Raji (cell line): ENCODE measurements around the gene SOX21.

Experiments
- POLR2A ChIP-seq: IDR thresholded peaks from 2 replicates; pipeline ENCODE4 v1.6.1; 2011; ENCODE audit warnings: low read depth, low read length, control low read depth; ENCODE audit not compliant: insufficient read depth

The SOX21 gene

DNA sequence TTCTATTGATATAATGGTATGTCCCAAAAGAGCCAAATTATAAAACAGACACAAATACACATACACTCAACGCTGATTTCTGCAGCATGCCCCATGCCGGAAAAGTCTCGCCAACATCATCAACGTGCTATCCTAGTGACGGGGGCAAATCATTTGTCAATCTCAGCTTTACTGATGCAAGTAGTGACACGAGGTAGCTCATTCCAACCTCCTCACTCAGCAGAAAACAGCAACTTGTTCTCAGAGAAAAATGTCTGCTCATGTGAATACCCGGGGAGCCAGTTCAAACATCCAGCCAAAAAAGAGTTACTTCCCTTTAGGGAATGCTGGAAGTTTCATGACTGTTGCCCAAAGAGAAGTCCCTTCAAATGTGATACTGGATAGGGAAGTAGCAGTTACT is 46.3 kb downstream of the SOX21 start:
- no peak for TF ChIP-seq POLR2A

DNA sequence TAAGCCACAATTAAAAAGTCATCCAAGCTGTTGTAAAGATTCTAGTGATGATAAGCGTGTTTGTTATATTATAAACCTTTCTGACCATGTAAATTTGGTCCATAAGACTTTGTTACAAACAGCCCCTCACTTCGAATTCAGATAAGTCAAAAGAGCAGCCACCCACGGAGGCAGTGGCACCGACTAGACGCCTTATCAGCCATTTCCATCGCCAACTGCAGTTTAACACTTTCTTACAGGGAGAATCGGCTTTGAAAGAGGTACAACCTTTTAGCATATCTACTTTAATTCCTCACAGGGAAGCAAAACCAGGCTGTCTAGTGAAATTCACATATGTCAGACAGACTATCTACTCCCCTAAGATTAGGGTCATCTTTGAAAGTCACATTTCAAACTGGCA is 47.5 kb downstream of the SOX21 start:
- no peak for TF ChIP-seq POLR2A

- TF ChIP-seq POLR2A, result no peak
These were observed 49.9 kb downstream of the SOX21 start for GRCh38 chr13:94662274-94662945.

DNA sequence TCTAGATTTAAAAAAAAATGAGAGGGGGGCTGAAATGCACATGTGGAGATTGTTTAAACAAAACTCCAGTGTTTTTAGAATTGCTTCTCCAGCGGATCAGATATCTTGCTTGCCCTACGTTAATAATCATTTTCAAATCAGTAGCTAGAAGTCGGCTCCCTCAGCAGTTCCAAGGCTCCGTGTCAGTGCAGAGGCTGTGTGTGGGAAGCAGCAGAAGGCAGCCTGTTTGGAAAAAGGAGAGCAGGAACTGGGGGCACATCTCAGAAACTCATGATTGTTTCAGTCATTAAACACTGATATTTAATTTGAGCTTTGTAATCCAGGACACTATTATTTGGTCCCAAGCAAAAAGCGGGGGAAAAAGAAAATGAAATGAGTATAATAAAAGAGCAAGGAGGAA is 50.9 kb downstream of the SOX21 start:
- no peak for TF ChIP-seq POLR2A

- no peak for TF ChIP-seq POLR2A
These were observed 51.5 kb downstream of the SOX21 start for GRCh38 chr13:94660695-94661326.
